ENCODE measurements around the gene SMYD5. TPM values are rescaled to one million over a fixed set of nuclear protein-coding genes. Genes with fewer than 3 reads are reported as not detected.
A peak's percentile ranks its signal among the peaks of the same experiment; 100 is the strongest.

Gene SMYD5
- total RNA-seq, 4 donors from 2014 or later = 9.6 to 18.1 (median 12.8) TPM

GRCh38 chr2:73225513-73226360 lies 11.7 kb downstream of the SMYD5 start:
- TF ChIP-seq POLR2A (IDR thresholded peaks at IDR 0.05) = no peak
- no peak for TF ChIP-seq CTCF (IDR thresholded peaks at IDR 0.05)
- no peak for DNase-seq (ENCODE audit: low spot score in 2 of 2)
- WGBS, 2 donors = 79 to 89% methylated on average over 9 of the region's 9 CpGs
- intact Hi-C loops (cut with DNase I; ENCODE audit: low total_unique reads) = no loop called here
- no peak overlapping the region for H3K4me3 ChIP-seq (ENCODE audit: low read depth, poor library complexity, severe bottlenecking)

- TF ChIP-seq POLR2A (IDR thresholded peaks at IDR 0.05) (no peak), CTCF (IDR thresholded peaks at IDR 0.05) (no peak)
- WGBS, 2 donors = 86 to 92% methylated on average over 3 of the region's 3 CpGs
- H3K4me3 ChIP-seq (ENCODE audit: low read depth, poor library complexity, severe bottlenecking) = no peak overlapping the region
- DNase-seq (ENCODE audit: low spot score in 2 of 2) = no peak
- intact Hi-C loops (cut with DNase I; ENCODE audit: low total_unique reads) = no loop called here
Observed at GRCh38 chr2:73227086-73227485, 13.0 kb downstream of the SMYD5 start.

GRCh38 chr2:73228631-73229030 lies 14.6 kb downstream of the SMYD5 start:
- DNase-seq (ENCODE audit: low spot score in 2 of 2) = no peak
- intact Hi-C loops (cut with DNase I; ENCODE audit: low total_unique reads) = no loop called here
- TF ChIP-seq POLR2A (IDR thresholded peaks at IDR 0.05) (no peak), CTCF (IDR thresholded peaks at IDR 0.05) (no peak)

GRCh38 chr2:73232403-73233153 lies 18.5 kb downstream of the SMYD5 start:
- 2% methylated on average over 29 to 30 of the region's 37 CpGs for whole genome bisulfite sequencing, 2 donors
- intact Hi-C loops (cut with DNase I; ENCODE audit: low total_unique reads) = no loop called here
- peak in 1 of 2 donors; percentile 40 for DNase-seq (ENCODE audit: low spot score in 2 of 2)
- H3K4me3 ChIP-seq (ENCODE audit: low read depth, poor library complexity, severe bottlenecking) = peak overlapping the region; percentile 49
- TF ChIP-seq POLR2A (IDR thresholded peaks at IDR 0.05) = no peak
- TF ChIP-seq CTCF (IDR thresholded peaks at IDR 0.05) = no peak

More at GRCh38 chr2:73228631-73229030, 14.6 kb downstream of the SMYD5 start:
- no peak overlapping the region for H3K4me3 ChIP-seq (ENCODE audit: low read depth, poor library complexity, severe bottlenecking)
- WGBS, 2 donors = 80 to 83% methylated on average over 14 of the region's 14 CpGs

- peak; percentile 100 for DNase-seq (ENCODE audit: low spot score in 2 of 2)
- TF ChIP-seq POLR2A (IDR thresholded peaks at IDR 0.05) (no peak), CTCF (IDR thresholded peaks at IDR 0.05) (no peak)
- intact Hi-C loops (cut with DNase I; ENCODE audit: low total_unique reads) = no loop called here
- 0 to 2% methylated on average over 43 to 53 of the region's 67 CpGs for WGBS, 2 donors
- peak within 1 kb of the TSS; percentile 87 for H3K4me3 ChIP-seq (ENCODE audit: low read depth, poor library complexity, severe bottlenecking)
Observed at GRCh38 chr2:73233154-73233931, 19.3 kb downstream of the SMYD5 start, which contains the start of gene PRADC1. PRADC1 (minus strand) TSS chr2:73233239; CDS start chr2:73233160, 79 bp downstream.

Data from lower leg skin (tissue), 4 donors.